Urothelium cell line (cell line): ENCODE results near the gene CBLB.

ENCODE experiments used
- DNase-seq: peaks from one replicate; pipeline ENCODE4 v3.0.0; 2011; ENCODE audit warnings: low spot score, mixed read lengths
- FAIRE-seq: peaks from 2 replicates; lab custom pipeline; 2011; peaks lifted over from hg19 to GRCh38; lab: Jason Lieb, UNC

CBLB gene

DNA sequence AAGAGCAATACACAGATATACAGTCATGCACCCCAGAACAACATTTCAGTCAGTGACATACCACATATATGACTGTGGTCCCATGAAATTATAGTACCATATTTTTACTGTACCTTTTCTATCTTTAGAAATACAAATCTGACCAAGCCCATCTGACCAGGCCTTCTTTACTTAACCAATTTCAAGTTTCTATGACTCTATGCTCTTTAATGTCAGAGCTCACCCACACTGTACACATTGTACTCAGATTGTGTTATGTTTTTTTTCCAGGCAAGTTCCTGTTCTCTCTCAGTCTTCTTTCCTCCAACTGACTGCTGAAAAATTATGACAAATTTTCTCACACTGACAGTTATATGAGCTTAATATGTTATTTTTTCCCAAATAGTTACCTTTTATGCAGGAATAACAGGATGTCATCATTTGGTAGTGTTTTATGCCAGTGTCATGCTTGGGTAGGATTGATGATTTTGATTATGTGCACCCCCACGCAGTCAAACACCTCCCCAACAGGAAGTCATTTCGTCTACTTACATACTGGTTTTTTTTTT is 8.0 kb upstream of the CBLB start:
- DNase-seq = no peak
- FAIRE-seq = no peak

DNA sequence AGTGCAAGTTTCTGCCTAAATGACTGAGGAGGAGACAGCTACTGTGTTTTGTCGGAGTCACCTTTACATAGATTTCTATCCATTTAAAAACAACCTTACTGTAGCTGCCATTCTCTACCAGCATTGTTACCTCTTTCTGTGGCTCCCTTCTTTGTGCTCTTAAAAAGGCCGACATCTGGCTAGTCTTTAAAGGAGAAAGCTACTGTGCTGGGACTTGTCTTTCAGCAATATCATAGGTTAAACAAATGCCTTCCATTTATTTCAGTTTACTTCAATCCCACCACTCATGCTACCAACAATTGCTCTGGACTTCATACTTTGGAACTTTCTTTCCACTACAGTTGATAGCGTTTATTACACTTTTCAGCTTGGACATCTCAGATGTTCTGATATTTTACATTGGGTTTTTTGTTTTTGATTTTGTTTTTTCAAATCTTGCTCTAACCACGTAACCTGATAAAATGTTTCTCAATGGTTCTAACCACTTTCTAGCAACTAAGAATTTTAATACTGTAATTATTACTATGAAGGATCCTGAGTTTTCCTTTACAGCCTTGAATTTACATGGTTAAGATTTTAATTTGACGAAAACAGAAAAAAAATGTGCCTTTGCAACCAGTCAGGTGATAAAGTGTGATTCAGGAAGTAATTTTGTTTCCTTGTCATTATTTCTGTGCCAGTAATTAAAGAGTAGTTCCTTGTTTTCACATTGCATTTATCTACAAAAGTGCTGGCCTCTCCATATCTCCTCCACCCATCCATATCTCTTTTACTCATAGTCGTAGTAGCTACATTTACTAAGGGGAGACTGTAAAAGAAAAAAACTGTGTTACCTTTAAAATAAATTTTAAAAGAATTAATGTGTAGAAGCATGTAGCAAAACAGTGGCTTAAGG is 1.3 kb upstream of the CBLB start:
- DNase-seq = no peak
- FAIRE-seq = no peak

DNA sequence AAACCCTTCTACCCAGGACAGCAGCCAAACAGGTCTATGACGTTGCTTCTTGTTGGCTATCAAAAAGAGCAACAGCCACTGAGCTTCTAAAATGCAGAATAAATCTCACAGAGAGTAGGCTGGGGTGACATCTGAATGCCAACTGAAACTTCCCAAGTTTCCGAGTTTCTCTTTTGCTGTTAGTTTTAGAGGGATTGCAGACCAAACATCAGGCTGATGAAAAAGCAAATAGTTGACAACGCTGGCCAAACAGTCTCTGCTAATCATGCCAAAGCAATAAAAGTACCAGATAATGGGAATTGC is 670 bp upstream of the CBLB start:
- no peak for FAIRE-seq

DNA sequence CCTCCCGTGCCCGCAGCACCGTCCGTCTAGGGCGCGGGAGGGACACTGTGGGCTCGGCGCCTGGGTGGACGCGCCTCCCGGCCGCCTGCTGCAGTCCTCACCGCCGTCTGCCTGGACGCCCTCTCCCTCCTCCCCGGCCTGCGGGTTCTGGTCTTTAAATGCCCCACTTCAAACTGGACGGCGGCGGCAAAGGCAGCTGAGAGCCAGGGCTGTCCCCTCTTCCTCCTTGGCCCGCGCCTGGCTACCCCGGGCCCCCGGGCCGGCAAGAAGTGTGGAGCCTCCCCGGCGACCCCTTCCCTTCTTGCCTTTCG is 426 bp downstream of the CBLB start:
- FAIRE-seq (no peak), DNase-seq (peak; percentile 66)

More for the DNA sequence above, 670 bp upstream of the CBLB start:
- DNase-seq = no peak

- no peak for FAIRE-seq
Observed at GRCh38 chr3:105867712-105868430, 941 bp downstream of the CBLB start.

DNA sequence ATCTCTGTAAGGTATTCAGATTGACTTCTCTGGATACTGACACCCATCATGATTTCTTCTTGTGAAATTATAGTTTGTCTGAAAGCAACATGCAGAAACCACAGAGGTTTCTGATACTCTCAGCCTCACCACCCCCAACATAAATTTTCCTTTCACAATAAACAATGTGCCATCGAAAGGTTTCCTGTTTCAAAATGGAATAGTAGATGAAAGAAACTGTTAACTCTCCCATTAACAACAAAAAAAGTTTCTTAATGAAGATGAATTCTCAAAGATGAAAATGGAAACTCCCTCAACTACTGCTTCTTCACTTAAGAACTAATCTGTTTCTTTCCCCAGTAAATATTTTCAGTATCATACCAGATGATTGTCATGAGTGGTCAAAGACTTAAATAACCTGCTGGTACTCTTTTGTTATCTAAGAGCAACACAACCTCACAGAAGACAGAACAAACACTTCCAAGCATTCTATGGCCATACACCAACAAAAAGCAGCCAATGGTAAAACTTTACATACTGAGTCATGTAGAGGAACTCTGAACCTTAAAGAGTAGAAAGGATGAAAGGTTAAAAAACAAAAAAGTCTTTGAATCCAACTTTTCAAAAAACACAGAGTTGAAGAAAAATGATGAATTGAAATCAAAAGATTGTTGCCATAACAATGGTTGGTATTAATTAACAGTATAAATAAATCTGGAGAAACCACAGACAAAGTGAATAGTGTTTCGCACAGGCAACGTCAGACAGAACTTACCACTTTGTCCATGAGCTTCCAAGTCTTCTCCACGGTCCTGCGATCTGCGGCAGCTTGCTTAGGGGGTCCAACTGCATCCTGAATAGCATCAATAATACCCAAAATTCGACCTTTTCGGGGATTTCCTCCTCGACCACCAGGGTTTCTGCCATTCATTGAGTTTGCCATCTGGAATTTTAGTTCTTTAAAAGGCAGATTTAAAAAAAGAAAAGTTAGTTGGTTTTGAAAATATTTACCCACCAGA is 1.9 kb downstream of the CBLB start:
- DNase-seq = no peak
- FAIRE-seq = no peak

More at GRCh38 chr3:105867712-105868430, 941 bp downstream of the CBLB start:
- DNase-seq = no peak

DNA sequence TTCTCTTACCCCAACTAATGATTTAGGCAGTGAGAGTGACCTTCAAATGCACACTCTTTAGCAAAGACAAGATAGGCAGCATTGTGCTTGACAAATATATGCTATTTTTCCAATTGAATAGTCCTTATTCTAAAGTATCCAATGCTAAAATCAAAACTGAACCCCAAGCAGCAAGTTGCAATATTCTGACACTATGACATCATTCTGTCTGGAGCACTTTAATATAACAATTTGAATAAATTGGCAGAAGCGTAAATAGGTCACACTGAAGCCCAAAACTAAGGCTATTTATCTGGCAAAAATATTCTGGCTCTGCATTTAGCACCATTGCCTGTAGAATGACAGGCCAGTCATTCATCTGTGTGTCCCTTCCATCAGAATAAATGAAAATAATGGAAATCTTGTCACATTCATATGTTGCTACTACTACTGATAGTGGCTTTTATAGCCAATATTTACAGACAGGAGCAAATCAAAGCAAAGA is 2.9 kb downstream of the CBLB start:
- DNase-seq = no peak
- FAIRE-seq = no peak

GRCh38 chr3:105865016-105865623 is 3.7 kb downstream of the CBLB start:
- FAIRE-seq (no peak), DNase-seq (no peak)

DNA sequence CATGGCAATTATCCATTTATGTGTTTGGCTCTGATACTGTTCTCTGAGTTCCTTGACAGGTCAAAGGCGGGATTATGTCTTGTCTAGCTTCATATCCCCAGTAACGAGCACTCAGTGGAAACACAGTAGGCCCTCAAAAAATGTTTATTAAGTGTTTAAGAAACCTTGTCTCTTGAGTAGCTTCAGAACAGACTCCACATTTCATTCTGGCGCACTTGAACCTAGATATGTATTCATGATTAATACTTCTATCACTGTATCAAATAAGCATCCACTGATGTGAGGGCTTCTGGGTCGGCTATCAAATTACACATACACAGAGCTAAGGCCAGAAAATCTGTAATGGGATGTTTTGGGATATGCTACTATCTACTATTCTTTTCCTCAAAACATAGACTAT is 4.6 kb downstream of the CBLB start:
- FAIRE-seq (no peak), DNase-seq (no peak)

- no peak for FAIRE-seq
- no peak for DNase-seq
Observed at GRCh38 chr3:105863608-105864007, 5.2 kb downstream of the CBLB start.

GRCh38 chr3:105862217-105862616 is 6.6 kb downstream of the CBLB start:
- no peak for DNase-seq
- FAIRE-seq = no peak

DNA sequence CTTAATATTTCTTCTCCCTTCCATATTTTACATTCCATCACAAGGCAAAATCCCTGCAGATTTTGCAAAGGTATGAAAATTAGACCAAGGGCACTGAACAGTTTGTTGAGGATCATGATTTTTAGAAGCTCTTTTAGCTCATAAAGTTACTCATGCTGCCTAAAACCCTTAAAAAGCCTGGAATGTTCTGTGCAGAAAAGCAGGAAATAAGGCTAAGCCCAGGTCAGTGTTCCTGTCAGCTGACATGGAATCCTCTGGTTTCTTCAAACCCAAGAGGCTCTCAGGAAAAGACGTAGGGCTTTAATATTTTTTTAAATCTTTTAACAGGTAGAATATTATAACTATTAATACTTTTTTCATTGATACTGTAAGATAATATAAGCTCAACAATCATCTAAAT is 8.2 kb downstream of the CBLB start:
- no peak for DNase-seq
- no peak for FAIRE-seq

GRCh38 chr3:105858017-105858416 is 10.8 kb downstream of the CBLB start:
- FAIRE-seq = no peak
- no peak for DNase-seq

DNA sequence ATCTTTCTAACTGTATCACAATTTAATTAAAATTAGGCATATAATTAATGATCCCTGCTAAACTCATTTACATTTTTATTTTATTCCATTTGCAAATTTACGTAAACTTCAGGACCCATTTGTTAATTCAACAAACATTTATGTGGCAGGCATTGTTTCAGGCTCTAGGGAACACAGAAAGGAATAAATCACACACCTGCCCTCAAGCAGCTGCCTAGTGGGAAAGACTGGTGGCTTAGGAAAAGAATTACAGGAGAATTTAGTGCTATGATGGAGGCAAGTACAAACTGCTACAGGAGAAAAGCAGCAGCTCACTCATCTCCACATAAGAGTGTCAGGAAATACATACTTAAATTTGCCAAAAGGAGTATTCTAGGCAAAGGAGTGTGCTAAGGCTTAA is 11.2 kb downstream of the CBLB start:
- FAIRE-seq = no peak

GRCh38 chr3:105856605-105857004 is 12.2 kb downstream of the CBLB start:
- no peak for FAIRE-seq
- DNase-seq = no peak

More for the DNA sequence above, 11.2 kb downstream of the CBLB start:
- DNase-seq = no peak

DNA sequence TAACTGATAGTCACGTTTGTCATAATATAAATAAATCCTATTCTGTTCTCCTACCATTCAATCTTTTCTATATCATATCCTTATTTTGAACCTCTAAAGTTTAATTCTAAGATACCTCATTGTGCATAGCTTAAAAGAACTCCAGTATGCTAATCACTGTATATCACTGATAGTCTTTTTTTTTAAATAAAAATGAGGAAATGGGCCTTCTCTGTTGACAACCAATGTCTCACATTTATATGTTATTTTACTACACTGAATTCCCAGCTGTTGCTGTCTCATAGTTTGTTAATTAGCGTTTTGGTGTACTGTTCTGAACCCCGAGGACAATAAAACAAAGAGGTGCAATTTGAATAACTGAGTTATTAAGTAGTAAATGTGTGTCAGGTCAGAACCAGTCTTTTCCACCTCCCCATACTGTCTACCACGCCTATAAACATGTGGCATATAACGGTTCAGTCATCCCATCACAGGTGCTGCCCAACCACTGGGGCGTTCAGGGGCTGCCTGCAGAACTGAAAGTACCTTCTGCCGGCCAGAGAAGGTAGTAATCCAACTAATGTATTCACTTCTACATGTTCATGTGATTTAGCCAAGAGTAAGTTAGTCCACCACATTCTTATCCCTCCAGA is 14.9 kb downstream of the CBLB start:
- FAIRE-seq = no peak
- DNase-seq = no peak

GRCh38 chr3:105851582-105851981 is 17.2 kb downstream of the CBLB start:
- FAIRE-seq (no peak), DNase-seq (no peak)

GRCh38 chr3:105851176-105851575 is 17.6 kb downstream of the CBLB start:
- no peak for FAIRE-seq
- DNase-seq = no peak

DNA sequence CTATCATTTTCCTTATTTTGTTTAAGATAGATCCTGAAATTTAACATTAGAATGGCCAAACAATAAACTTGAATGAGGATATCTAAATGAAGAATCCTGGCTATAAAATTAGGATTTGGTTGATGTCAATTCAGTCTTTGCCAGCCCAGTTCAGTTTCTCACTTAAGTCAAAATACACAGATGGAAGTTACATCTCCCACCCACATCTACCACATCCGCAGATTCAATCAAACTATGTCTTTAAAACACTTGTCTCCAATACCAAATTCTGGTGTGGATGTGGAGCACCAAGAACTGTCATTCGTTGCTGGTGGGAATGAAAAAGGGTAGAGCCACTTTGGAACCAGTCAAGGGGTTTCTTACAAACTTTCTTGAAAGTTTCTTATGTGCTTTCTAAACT is 18.2 kb downstream of the CBLB start:
- FAIRE-seq (no peak), DNase-seq (no peak)

GRCh38 chr3:105848821-105849220 is 20.0 kb downstream of the CBLB start:
- FAIRE-seq = no peak
- no peak for DNase-seq
